A673 (cell line): ENCODE results near the gene FMNL3. TPM values are rescaled to one million over a fixed set of nuclear protein-coding genes. Genes with fewer than 3 reads are reported as not detected.

ENCODE experiments used
- BruUV-seq: library from RNA; stranded (reverse); fragments of 400-500 nt; replicated peaks from 2 replicates; lab custom pipeline; 2021; lab: Mats Ljungman, UMichigan
- CTCF ChIA-PET: fragments of 300-600 bp; sonication (Branson Sonifier 250); formaldehyde crosslinking; loops from one replicate; lab custom pipeline; 2022; ENCODE audit warnings: antibody characterized with exemption; lab: Charles Lee
- POLR2A ChIA-PET: fragments of 300-600 bp; sonication (Branson Sonifier 250); formaldehyde crosslinking; loops from one replicate; lab custom pipeline; 2022; ENCODE audit warnings: antibody characterized with exemption; ENCODE audit not compliant: low non-redundant PET; lab: Charles Lee
- DNase-seq: peaks from one replicate; pipeline ENCODE4 v3.0.0-alpha.2; 2015; ENCODE audit warnings: low spot score
- H3K27ac ChIP-seq: fragments of 200-600 bp; sonication (generic); 2 replicates; pipeline ENCODE4 v1.5.1; 2016; ENCODE audit warnings: mixed run types, low read depth, mild to moderate bottlenecking, mixed read lengths, antibody characterized with exemption, low read length; ENCODE audit not compliant: poor library complexity, severe bottlenecking
- H3K27me3 ChIP-seq: fragments of 200-600 bp; sonication (generic); replicated peaks from 2 replicates; pipeline ENCODE4 v1.6.1; 2017; ENCODE audit warnings: mixed run types, low read depth, mild to moderate bottlenecking, mixed read lengths, antibody characterized with exemption, low read length; ENCODE audit not compliant: insufficient read depth, poor library complexity
- H3K36me3 ChIP-seq: fragments of 200-600 bp; sonication (generic); 2 replicates; pipeline ENCODE4 v1.6.1; 2016; ENCODE audit warnings: mixed run types, mild to moderate bottlenecking, mixed read lengths, antibody characterized with exemption, low read length; ENCODE audit not compliant: insufficient read depth, poor library complexity, severe bottlenecking
- H3K4me1 ChIP-seq: fragments of 200-600 bp; sonication (generic); 2 replicates; pipeline ENCODE4 v1.6.1; 2017; ENCODE audit warnings: mixed run types, mild to moderate bottlenecking, mixed read lengths, antibody characterized with exemption, low read length; ENCODE audit not compliant: insufficient read depth, poor library complexity, severe bottlenecking
- H3K4me3 ChIP-seq: fragments of 200-600 bp; sonication (generic); 2 replicates; pipeline ENCODE4 v1.5.1; 2016; ENCODE audit warnings: low read depth, mixed run types, mild to moderate bottlenecking, mixed read lengths, low read length; ENCODE audit not compliant: poor library complexity, severe bottlenecking
- H3K9me3 ChIP-seq: fragments of 200-600 bp; sonication (generic); 2 replicates; pipeline ENCODE4 v1.6.1; 2016; ENCODE audit warnings: mixed run types, low read depth, mild to moderate bottlenecking, mixed read lengths, antibody characterized with exemption, low read length; ENCODE audit not compliant: poor library complexity, severe bottlenecking
- CTCF ChIP-seq: fragments of 300-800, 200-600 bp; sonication (generic); conservative IDR thresholded peaks from 2 replicates; pipeline ENCODE4 v1.5.1; 2017; ENCODE audit warnings: low read depth, mild to moderate bottlenecking, antibody characterized with exemption, low read length, moderate library complexity, mixed read lengths
- EZH2 ChIP-seq: fragments of 200-600 bp; sonication (generic); IDR thresholded peaks from 2 replicates; pipeline ENCODE4 v1.6.1; 2017; ENCODE audit warnings: borderline replicate concordance, low read depth, mild to moderate bottlenecking, mixed read lengths, antibody characterized with exemption, low read length; ENCODE audit not compliant: poor library complexity, severe bottlenecking
- intact Hi-C: fragments of 100-400 bp; cut with micrococcal nuclease; formaldehyde crosslinking; loops from one replicate; pipeline ENCODE4 v1.10.0; 2022; ENCODE audit not compliant: unreplicated experiment
- total RNA-seq: library from RNA; stranded (reverse); gene quantifications from 2 replicates; pipeline ENCODE4 v1.2.3, GENCODE V29; 2021

Gene FMNL3
- total RNA-seq, 1 experiment from 2014 or later, result 22.0 TPM

DNA sequence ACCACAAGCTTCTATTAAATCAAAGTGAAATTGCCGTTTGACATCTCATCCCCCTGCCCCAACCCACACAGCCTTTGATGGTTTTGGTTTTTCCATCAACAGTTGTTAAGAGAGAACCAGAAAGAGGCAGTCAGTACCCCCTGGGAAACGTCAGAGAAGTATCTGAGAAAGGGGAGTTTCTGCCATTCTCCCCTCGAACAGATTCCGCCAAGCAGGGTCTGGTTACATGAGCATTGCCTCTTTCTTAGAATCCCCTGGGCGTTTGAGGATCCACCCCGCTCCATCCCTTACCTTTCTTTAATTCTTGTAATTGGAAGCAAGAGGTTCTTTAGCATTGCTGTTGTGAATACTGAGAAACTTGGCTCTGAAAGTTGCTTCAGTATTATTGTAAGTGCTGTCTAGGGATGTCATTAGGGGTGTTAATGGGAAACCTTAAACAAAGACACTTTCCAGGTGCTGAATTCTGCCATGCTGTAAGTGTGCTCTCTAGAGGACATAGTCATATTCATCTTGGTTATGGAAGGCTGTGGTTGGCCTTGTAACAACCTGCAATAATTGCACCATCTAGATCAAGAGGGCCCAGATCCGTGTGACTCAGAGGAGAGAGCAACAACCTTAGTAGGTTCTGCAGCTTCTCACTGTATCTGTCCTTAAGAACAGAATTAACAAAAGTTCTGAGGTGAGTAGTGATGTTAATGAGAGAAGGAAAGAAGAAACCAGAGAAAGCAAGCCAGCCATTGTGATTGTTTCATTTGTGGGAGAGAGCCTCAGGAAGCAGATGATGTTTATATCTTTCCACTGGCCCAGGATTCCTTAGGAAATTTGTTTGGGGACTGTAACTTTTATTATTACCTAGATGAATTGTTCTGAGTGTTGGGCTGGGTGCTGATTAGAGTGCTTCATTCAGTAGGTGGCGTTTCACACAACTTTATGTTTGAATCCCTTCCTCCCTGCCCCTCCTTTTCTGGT lies 43.1 kb upstream of the FMNL3 start:
- Histone ChIP-seq H3K36me3 (peaks cover 32% of the 10 kb centered on the region), H3K4me3 (no peak overlapping the region), H3K9me3 (no peaks in the 10 kb centered on the region), H3K27me3 (no peaks in the 10 kb centered on the region), H3K27ac (peak overlapping the region; percentile 46), H3K4me1 (peaks cover 16% of the 10 kb centered on the region)
- intact Hi-C loops, result no loop called here
- TF ChIP-seq EZH2, result no peak
- no peak for TF ChIP-seq CTCF
- BruUV-seq, result no TSS peak
- CTCF ChIA-PET, result no interaction called here
- DNase-seq, result no peak
- POLR2A ChIA-PET, result no interaction called here

DNA sequence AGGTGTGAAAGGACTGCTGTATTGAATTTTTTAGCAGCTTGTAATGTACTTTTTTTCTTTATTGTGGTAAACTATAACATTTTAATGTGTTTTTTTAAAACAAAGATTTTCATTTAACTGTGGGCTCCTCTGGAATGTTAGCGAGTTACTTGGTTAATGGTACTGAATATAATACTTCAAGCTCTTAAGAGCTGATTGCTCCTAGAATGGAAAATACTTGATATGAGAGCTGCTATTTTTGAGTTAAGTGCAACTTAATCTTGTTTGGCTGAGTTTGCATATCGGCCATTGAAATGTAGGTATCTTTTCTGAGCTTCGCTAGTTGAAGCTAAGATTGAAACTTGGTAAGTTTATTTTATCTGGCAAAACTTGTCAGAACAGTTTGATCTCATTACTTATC lies 41.6 kb upstream of the FMNL3 start:
- H3K36me3 ChIP-seq, result peaks cover 17% of the 10 kb centered on the region
- ChIA-PET CTCF (no interaction called here), POLR2A (interaction anchor here (0.8 kb wide), 1 partner anchor 8 kb away, joined by 5 read pairs; no protein-coding TSS in a partner anchor)
- no TSS peak for BruUV-seq
- no peaks in the 10 kb centered on the region for H3K9me3 ChIP-seq
- no peak overlapping the region for H3K4me3 ChIP-seq
- no peak for TF ChIP-seq EZH2
- TF ChIP-seq CTCF, result no peak
- H3K27ac ChIP-seq, result no peak overlapping the region
- intact Hi-C loops, result no loop called here
- no peak for DNase-seq
- peaks cover 17% of the 10 kb centered on the region for H3K4me1 ChIP-seq
- no peaks in the 10 kb centered on the region for H3K27me3 ChIP-seq

DNA sequence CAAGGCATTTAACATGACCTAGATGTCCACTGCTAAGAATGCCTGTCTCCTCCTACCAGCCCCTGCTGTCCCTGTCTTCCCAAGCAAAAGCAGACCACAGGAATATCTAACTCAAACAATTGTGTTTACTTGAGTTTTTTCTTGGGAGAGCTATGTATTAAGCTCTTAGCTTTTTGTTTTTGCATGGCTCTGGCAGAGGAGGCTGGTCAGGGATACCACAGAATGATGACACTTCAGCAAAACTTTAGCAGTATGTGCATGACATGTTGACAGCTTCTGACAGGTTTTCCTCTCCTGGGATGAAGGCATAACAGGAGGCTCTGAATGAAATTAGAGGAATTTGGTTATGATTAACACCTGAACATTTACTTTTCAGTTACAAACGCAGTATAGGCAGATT lies 41.1 kb upstream of the FMNL3 start:
- DNase-seq, result no peak
- TF ChIP-seq EZH2 (no peak), CTCF (no peak)
- peaks cover 12% of the 10 kb centered on the region for H3K36me3 ChIP-seq
- no peaks in the 10 kb centered on the region for H3K27me3 ChIP-seq
- peaks cover 21% of the 10 kb centered on the region for H3K4me1 ChIP-seq
- no peak overlapping the region for H3K4me3 ChIP-seq
- ChIA-PET CTCF (no interaction called here), POLR2A (no interaction called here)
- intact Hi-C loops, result no loop called here
- H3K27ac ChIP-seq, result peak overlapping the region; percentile 45
- no peaks in the 10 kb centered on the region for H3K9me3 ChIP-seq
- BruUV-seq, result no TSS peak
